HCT116 (cell line): ENCODE measurements around the gene NLRC5. TPM values are rescaled to one million over a fixed set of nuclear protein-coding genes. Genes with fewer than 3 reads are reported as not detected.

Source experiments
- ATAC-seq: fragments of 200-7000 bp; cut with Tn5 transposase; 2 replicates; pipeline ENCODE4 v1.9.1; 2020; ENCODE audit warnings: mild to moderate bottlenecking, moderate library complexity
- BruUV-seq: library from RNA; stranded (reverse); fragments of 400-500 nt; replicated peaks from 2 replicates; lab custom pipeline; 2021; lab: Mats Ljungman, UMichigan
- CTCF ChIA-PET: fragments of 300-600 bp; sonication (Branson Sonifier 250); formaldehyde crosslinking; loops from one replicate; lab custom pipeline; 2021; ENCODE audit warnings: antibody characterized with exemption; lab: Charles Lee
- POLR2A ChIA-PET: fragments of 300-600, 350-600 bp; sonication (Branson Sonifier 250); formaldehyde crosslinking; loops from one replicate; lab custom pipeline; 2021; ENCODE audit warnings: antibody characterized with exemption; lab: Charles Lee
- RAD21 ChIA-PET, 2 experiments: fragments of 300-600 bp; sonication (Branson Sonifier 250); formaldehyde crosslinking; loops; one replicate each; lab custom pipeline; 2023; ENCODE audit warnings: low total read pairs in 2 of 2; ENCODE audit not compliant: uncharacterized antibody in 2 of 2, unreplicated experiment in 2 of 2, low non-redundant PET in 1 of 2; lab: Charles Lee
- DNase-seq: peaks from one replicate; pipeline ENCODE4 v3.0.0-alpha.2; 2010; ENCODE audit warnings: low read depth, low spot score
- H2AFZ ChIP-seq: fragments of 200-600 bp; shearing (Covaris generic), sonication (generic); 2 replicates; pipeline ENCODE4 v1.6.1; 2017; ENCODE audit warnings: low read depth, mixed run types, mixed read lengths, antibody characterized with exemption, low read length; ENCODE audit not compliant: poor library complexity, severe bottlenecking
- H3K27ac ChIP-seq: 2 replicates; pipeline ENCODE4 v1.5.1; 2012; ENCODE audit warnings: low read depth, low read length
- H3K27me3 ChIP-seq: fragments of 200-600 bp; sonication (generic); 2 replicates; pipeline ENCODE4 v1.6.1; 2016; ENCODE audit warnings: mixed run types, low read length, mixed read lengths; ENCODE audit not compliant: insufficient read depth
- H3K36me3 ChIP-seq, 2 experiments: fragments of 200-500 bp in 1 of 2; fragments of 200-600 bp in 1 of 2; sonication (Bioruptor generic) in 1 of 2; sonication (generic) in 1 of 2; 2 replicates each; pipeline versions ENCODE4 v1.5.1 to v1.6.1; 2014 to 2016; ENCODE audit warnings: low read length in 2 of 2, inconsistent platforms in 1 of 2, mixed read lengths in 1 of 2, mixed run types in 1 of 2; ENCODE audit not compliant: insufficient read depth in 2 of 2, control insufficient read depth in 1 of 2
- H3K4me1 ChIP-seq, 2 experiments: fragments of 200-600 bp in 1 of 2; sonication (generic) in 1 of 2; 2 replicates each; pipeline versions ENCODE4 v1.5.1 to v1.6.1; 2012 to 2017; ENCODE audit warnings: low read length in 2 of 2, inconsistent platforms in 1 of 2, mild to moderate bottlenecking in 1 of 2, mixed read lengths in 1 of 2, mixed run types in 1 of 2, moderate library complexity in 1 of 2; ENCODE audit not compliant: insufficient read depth in 2 of 2, control insufficient read depth in 1 of 2
- H3K4me2 ChIP-seq: fragments of 200-600 bp; sonication (generic); 2 replicates; pipeline ENCODE4 v1.6.1; 2017; ENCODE audit warnings: mixed run types, low read length, mixed read lengths
- H3K4me3 ChIP-seq, 2 experiments: fragments of 200-600 bp in 1 of 2; sonication (generic) in 1 of 2; replicated peaks in 1 of 2; 2 replicates each; pipeline ENCODE4 v1.5.1; 2011 to 2016; ENCODE audit warnings: low read length in 2 of 2, control low read depth in 1 of 2, low read depth in 1 of 2, mild to moderate bottlenecking in 1 of 2, mixed read lengths in 1 of 2, mixed run types in 1 of 2
- H3K79me2 ChIP-seq: fragments of 200-600 bp; sonication (generic); 2 replicates; pipeline ENCODE4 v1.6.1; 2017; ENCODE audit warnings: mild to moderate bottlenecking, mixed run types, low read length, moderate library complexity, mixed read lengths; ENCODE audit not compliant: insufficient read depth
- H3K9ac ChIP-seq: fragments of 200-600 bp; sonication (generic); 2 replicates; pipeline ENCODE4 v1.6.1; 2016; ENCODE audit warnings: low read length, mixed read lengths
- H3K9me2 ChIP-seq: fragments of 200-600 bp; sonication (generic), shearing (Covaris generic); 2 replicates; pipeline ENCODE4 v1.6.1; 2017; ENCODE audit warnings: mixed run types, mild to moderate bottlenecking, moderate library complexity; ENCODE audit not compliant: insufficient read depth
- H3K9me3 ChIP-seq, 2 experiments: fragments of 200-500 bp in 1 of 2; fragments of 200-600 bp in 1 of 2; sonication (Bioruptor generic) in 1 of 2; sonication (generic) in 1 of 2; 2 replicates each; pipeline ENCODE4 v1.6.1; 2014 to 2017; ENCODE audit warnings: low read length in 2 of 2, mixed read lengths in 2 of 2, inconsistent platforms in 1 of 2, low read depth in 1 of 2, mild to moderate bottlenecking in 1 of 2, mixed run types in 1 of 2, moderate library complexity in 1 of 2; ENCODE audit not compliant: control insufficient read depth in 1 of 2, insufficient read depth in 1 of 2
- H4K20me1 ChIP-seq: fragments of 200-600 bp; sonication (generic), shearing (Covaris generic); 2 replicates; pipeline ENCODE4 v1.6.1; 2017; ENCODE audit warnings: mixed run types, mild to moderate bottlenecking, moderate library complexity; ENCODE audit not compliant: insufficient read depth
- CBX3 ChIP-seq: IDR thresholded peaks from 2 replicates; pipeline ENCODE4 v1.6.1; 2012; ENCODE audit warnings: low read depth
- CTCF ChIP-seq, 3 experiments: fragments of 200-600 bp in 1 of 3; sonication (generic) in 1 of 3; IDR thresholded peaks in 2 of 3; conservative IDR thresholded peaks in 1 of 3; 2 replicates each; pipeline ENCODE4 v1.5.1; 2012 to 2017; ENCODE audit warnings: low read depth in 2 of 3, low read length in 2 of 3, antibody characterized with exemption in 1 of 3, borderline replicate concordance in 1 of 3, control low read depth in 1 of 3, mild to moderate bottlenecking in 1 of 3, mixed read lengths in 1 of 3, mixed run types in 1 of 3, moderate library complexity in 1 of 3; ENCODE audit not compliant: insufficient read depth in 1 of 3
- EGR1 ChIP-seq: IDR thresholded peaks from 2 replicates; pipeline ENCODE4 v1.6.1; 2012; ENCODE audit warnings: low read depth
- ELF1 ChIP-seq: IDR thresholded peaks from 2 replicates; pipeline ENCODE4 v1.6.1; 2012; ENCODE audit warnings: low read depth, borderline replicate concordance
- EZH2phosphoT487 ChIP-seq: fragments of 200-600 bp; IDR thresholded peaks from 2 replicates; pipeline ENCODE4 v1.6.1; 2018; ENCODE audit warnings: antibody characterized with exemption, borderline replicate concordance
- FOSL1 ChIP-seq: IDR thresholded peaks from 2 replicates; pipeline ENCODE4 v1.6.1; 2012; ENCODE audit warnings: low read depth
- POLR2A ChIP-seq: IDR thresholded peaks from 2 replicates; pipeline ENCODE4 v1.7.0; 2011; ENCODE audit warnings: borderline replicate concordance; ENCODE audit not compliant: insufficient read depth, insufficient read length; ENCODE audit errors: extremely low read depth
- POLR2AphosphoS5 ChIP-seq: IDR thresholded peaks from 2 replicates; pipeline ENCODE4 v1.6.1; 2011; ENCODE audit warnings: mild to moderate bottlenecking, low read depth, low read length, moderate library complexity
- RAD21 ChIP-seq: IDR thresholded peaks from 2 replicates; pipeline ENCODE4 v1.6.1; 2012; ENCODE audit warnings: low read depth, mild to moderate bottlenecking
- SIN3A ChIP-seq: IDR thresholded peaks from 2 replicates; pipeline ENCODE4 v1.6.1; 2012; ENCODE audit warnings: low read depth
- SRF ChIP-seq: IDR thresholded peaks from 2 replicates; pipeline ENCODE4 v1.6.1; 2012; ENCODE audit warnings: low read depth
- TCF7L2 ChIP-seq: IDR thresholded peaks from 2 replicates; pipeline ENCODE4 v1.7.0; 2011; ENCODE audit warnings: borderline replicate concordance, inconsistent platforms; ENCODE audit not compliant: insufficient read depth, insufficient read length; ENCODE audit errors: extremely low read depth
- YY1 ChIP-seq: IDR thresholded peaks from 2 replicates; pipeline ENCODE4 v1.6.1; 2011; ENCODE audit warnings: low read length, low read depth, moderate library complexity, mild to moderate bottlenecking; ENCODE audit not compliant: insufficient replicate concordance; ENCODE audit errors: extremely low read depth
- ZBTB33 ChIP-seq: IDR thresholded peaks from 2 replicates; pipeline ENCODE4 v1.6.1; 2011; ENCODE audit warnings: mild to moderate bottlenecking, low read length, moderate library complexity; ENCODE audit not compliant: insufficient replicate concordance; ENCODE audit errors: extremely low read depth
- ZFX ChIP-seq: fragments of 450-650 bp; IDR thresholded peaks from 2 replicates; pipeline ENCODE4 v1.6.1; 2017
- ZNF274 ChIP-seq: fragments of 200-500 bp; sonication (Bioruptor generic); IDR thresholded peaks from 2 replicates; pipeline ENCODE4 v1.6.1; 2014; ENCODE audit warnings: mild to moderate bottlenecking, low read depth, low read length, inconsistent platforms
- intact Hi-C: fragments of 100-400 bp; cut with micrococcal nuclease; formaldehyde crosslinking; loops from 2 replicates; pipeline ENCODE4 v1.10.0; 2022
- total RNA-seq: library from RNA; stranded (reverse); gene quantifications from one replicate; pipeline ENCODE4 v1.2.1, GENCODE V29; 2021; ENCODE audit not compliant: unreplicated experiment

Gene NLRC5
- total RNA-seq, 1 experiment from 2014 or later = 10.4 TPM

- H3K4me3 ChIP-seq = no peak overlapping the region
- H3K9ac ChIP-seq = no peak overlapping the region
- H3K4me1 ChIP-seq = no peaks in the 10 kb centered on the region; a peak in 1 of 4 replicates
- no peaks in the 10 kb centered on the region for H4K20me1 ChIP-seq
- no peaks in the 10 kb centered on the region for H3K9me3 ChIP-seq
- no peaks in the 10 kb centered on the region for H3K9me2 ChIP-seq
- H2AFZ ChIP-seq = no peak overlapping the region
- TF ChIP-seq CBX3 = no peak
- no peak for TF ChIP-seq SRF
- no peak for TF ChIP-seq EZH2phosphoT487
- no peak for TF ChIP-seq YY1
- no peak for TF ChIP-seq ELF1
- ChIA-PET POLR2A (no interaction called here), CTCF (no interaction called here), RAD21 (no interaction called here)
- ATAC-seq = no peak
- BruUV-seq = no TSS peak
- no peak for DNase-seq
- no peak overlapping the region for H3K27ac ChIP-seq
- no peak overlapping the region for H3K4me2 ChIP-seq
- no peaks in the 10 kb centered on the region for H3K79me2 ChIP-seq
- H3K27me3 ChIP-seq = no peaks in the 10 kb centered on the region
- H3K36me3 ChIP-seq = no peaks in the 10 kb centered on the region
- intact Hi-C loops = no loop called here
Measured at GRCh38 chr16:57130950-57131321, 141.6 kb downstream of the NLRC5 start.

- H4K20me1 ChIP-seq = no peaks in the 10 kb centered on the region
- no peaks in the 10 kb centered on the region for H3K79me2 ChIP-seq
- H3K9me3 ChIP-seq = no peaks in the 10 kb centered on the region
- no TSS peak for BruUV-seq
- RAD21 ChIA-PET = no interaction called here
- no peaks in the 10 kb centered on the region for H3K27me3 ChIP-seq
- H3K4me1 ChIP-seq = no peaks in the 10 kb centered on the region; a peak in 1 of 4 replicates
- CTCF ChIA-PET = no interaction called here
- no peak for DNase-seq
- H3K9me2 ChIP-seq = no peaks in the 10 kb centered on the region
- H3K4me3 ChIP-seq = no peak overlapping the region
- intact Hi-C loops = no loop called here
- H3K4me2 ChIP-seq = no peak overlapping the region
- POLR2A ChIA-PET = no interaction called here
- H3K36me3 ChIP-seq = no peaks in the 10 kb centered on the region
- no peak overlapping the region for H3K27ac ChIP-seq
- H3K9ac ChIP-seq = no peak overlapping the region
- no peak for ATAC-seq
- no peak overlapping the region for H2AFZ ChIP-seq
- no peak for TF ChIP-seq FOSL1
- TF ChIP-seq SRF = no peak
- no peak for TF ChIP-seq SIN3A
- no peak for TF ChIP-seq RAD21
- no peak for TF ChIP-seq CTCF (IDR thresholded peaks at IDR 0.05 in 2 of 3, conservative IDR thresholded peaks at IDR 0.05 in 1 of 3; ENCODE audit: borderline replicate concordance in 1 of 3, insufficient read depth in 1 of 3, low read depth in 2 of 3, low read length in 2 of 3)
- no peak for TF ChIP-seq ZFX
- TF ChIP-seq EGR1 = no peak
- TF ChIP-seq ZBTB33 = no peak
- no peak for TF ChIP-seq EZH2phosphoT487
- no peak for TF ChIP-seq ZNF274
- TF ChIP-seq POLR2A = no peak
- TF ChIP-seq POLR2AphosphoS5 = no peak
- no peak for TF ChIP-seq ELF1
- TF ChIP-seq CBX3 = no peak
- TF ChIP-seq TCF7L2 = no peak
Measured at GRCh38 chr16:57131351-57131970, 142.1 kb downstream of the NLRC5 start.
